Gastrocnemius medialis (tissue), 4 donors: ENCODE results near the gene SSBP3.

Experiments used
- POLR2A ChIP-seq, 2 donors: fragments of 450-650 bp; IDR thresholded peaks; one replicate each; pipeline ENCODE4 v1.6.1; 2017; ENCODE audit warnings: antibody characterized with exemption in 2 of 2, mild to moderate bottlenecking in 2 of 2, moderate library complexity in 2 of 2
- TF ChIP-seq, protein P1 (sequence below), 5 experiments: fragments of 450-650 bp in 3 of 5; fragments of 200-600 bp in 2 of 5; sonication (generic) in 2 of 5; IDR thresholded peaks in 4 of 5; conservative IDR thresholded peaks in 1 of 5; 1 replicate in 4 of 5; 2 replicates in 1 of 5; pipeline ENCODE4 v1.5.1; 2016 to 2019; ENCODE audit warnings: antibody characterized with exemption in 5 of 5, mild to moderate bottlenecking in 3 of 5, moderate library complexity in 3 of 5

GRCh38 chr1:54367613-54368012 lies 38.6 kb downstream of the SSBP3 start:
- TF ChIP-seq, protein P1, sequence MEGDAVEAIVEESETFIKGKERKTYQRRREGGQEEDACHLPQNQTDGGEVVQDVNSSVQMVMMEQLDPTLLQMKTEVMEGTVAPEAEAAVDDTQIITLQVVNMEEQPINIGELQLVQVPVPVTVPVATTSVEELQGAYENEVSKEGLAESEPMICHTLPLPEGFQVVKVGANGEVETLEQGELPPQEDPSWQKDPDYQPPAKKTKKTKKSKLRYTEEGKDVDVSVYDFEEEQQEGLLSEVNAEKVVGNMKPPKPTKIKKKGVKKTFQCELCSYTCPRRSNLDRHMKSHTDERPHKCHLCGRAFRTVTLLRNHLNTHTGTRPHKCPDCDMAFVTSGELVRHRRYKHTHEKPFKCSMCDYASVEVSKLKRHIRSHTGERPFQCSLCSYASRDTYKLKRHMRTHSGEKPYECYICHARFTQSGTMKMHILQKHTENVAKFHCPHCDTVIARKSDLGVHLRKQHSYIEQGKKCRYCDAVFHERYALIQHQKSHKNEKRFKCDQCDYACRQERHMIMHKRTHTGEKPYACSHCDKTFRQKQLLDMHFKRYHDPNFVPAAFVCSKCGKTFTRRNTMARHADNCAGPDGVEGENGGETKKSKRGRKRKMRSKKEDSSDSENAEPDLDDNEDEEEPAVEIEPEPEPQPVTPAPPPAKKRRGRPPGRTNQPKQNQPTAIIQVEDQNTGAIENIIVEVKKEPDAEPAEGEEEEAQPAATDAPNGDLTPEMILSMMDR (IDR thresholded peaks at IDR 0.05 in 4 of 5, conservative IDR thresholded peaks at IDR 0.05 in 1 of 5): no peak
- TF ChIP-seq POLR2A (IDR thresholded peaks at IDR 0.05): no peak
